ENCODE results near the gene NAA10. TPM values are rescaled to one million over a fixed set of nuclear protein-coding genes. Genes with fewer than 3 reads are reported as not detected.

Gene NAA10
- total RNA-seq, 1 donor from 2014 or later, result 120 TPM

GRCh38 chrX:153966841-153967535 lies 32.2 kb upstream of the NAA10 start:
- DNase-seq (ENCODE audit: low read depth), result peak; percentile 41

DNA sequence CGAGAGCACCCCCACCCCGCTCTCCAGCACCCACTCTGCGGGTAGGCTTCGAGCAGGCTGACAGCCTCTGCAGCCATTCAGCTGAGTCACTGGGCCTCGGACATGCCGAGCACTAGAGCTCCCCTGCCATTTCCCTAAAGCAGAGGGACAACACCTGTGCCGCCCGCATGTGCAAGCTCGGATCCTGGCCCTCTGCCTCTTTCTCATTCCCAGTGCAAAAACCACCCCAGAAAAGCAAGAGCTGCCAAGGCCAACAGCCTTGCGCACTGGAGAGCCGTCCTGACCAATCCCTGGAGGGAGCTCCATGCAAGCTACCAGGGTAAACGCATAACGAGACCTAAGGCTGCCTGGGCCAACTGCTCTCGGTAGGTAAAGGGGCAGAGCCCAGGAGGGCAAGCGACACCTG lies 31.4 kb upstream of the NAA10 start:
- DNase-seq (ENCODE audit: low read depth), result peak; percentile 81

GRCh38 chrX:153965406-153965805 lies 30.6 kb upstream of the NAA10 start:
- DNase-seq (ENCODE audit: low read depth), result no peak

GRCh38 chrX:153964105-153964504 lies 29.3 kb upstream of the NAA10 start:
- DNase-seq (ENCODE audit: low read depth), result no peak

DNA sequence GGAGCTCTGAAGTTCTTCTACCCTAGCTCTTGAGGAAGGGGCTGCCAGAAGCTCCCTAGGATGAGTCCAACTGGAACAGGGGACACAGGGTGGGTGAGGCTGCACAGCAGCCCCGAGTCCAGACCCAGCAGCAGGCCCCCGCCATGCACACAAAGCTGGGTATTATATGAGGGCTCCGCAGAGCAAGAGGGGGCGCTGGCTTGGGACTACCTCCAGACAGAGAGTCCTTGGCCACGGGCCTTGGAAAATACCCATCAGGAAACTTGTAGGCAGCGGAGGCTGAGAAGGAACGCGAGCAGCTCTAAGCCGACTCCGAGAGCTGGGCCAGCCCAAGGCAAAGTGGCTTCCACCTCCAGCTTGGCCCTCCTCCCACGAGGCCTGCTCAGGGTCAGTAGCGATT lies 28.7 kb upstream of the NAA10 start:
- DNase-seq (ENCODE audit: low read depth), result no peak

GRCh38 chrX:153961292-153961691 lies 26.5 kb upstream of the NAA10 start:
- DNase-seq (ENCODE audit: low read depth), result no peak

GRCh38 chrX:153960786-153961185 lies 25.9 kb upstream of the NAA10 start:
- no peak for DNase-seq (ENCODE audit: low read depth)

- DNase-seq (ENCODE audit: low read depth), result no peak
Measured at GRCh38 chrX:153960077-153960476, 25.2 kb upstream of the NAA10 start.

- no peak for DNase-seq (ENCODE audit: low read depth)
Measured at GRCh38 chrX:153959649-153960048, 24.8 kb upstream of the NAA10 start.

GRCh38 chrX:153958605-153959004 lies 23.8 kb upstream of the NAA10 start:
- DNase-seq (ENCODE audit: low read depth), result no peak

- DNase-seq (ENCODE audit: low read depth), result peak; percentile 10
Measured at GRCh38 chrX:153957224-153957623, 22.4 kb upstream of the NAA10 start.

DNA sequence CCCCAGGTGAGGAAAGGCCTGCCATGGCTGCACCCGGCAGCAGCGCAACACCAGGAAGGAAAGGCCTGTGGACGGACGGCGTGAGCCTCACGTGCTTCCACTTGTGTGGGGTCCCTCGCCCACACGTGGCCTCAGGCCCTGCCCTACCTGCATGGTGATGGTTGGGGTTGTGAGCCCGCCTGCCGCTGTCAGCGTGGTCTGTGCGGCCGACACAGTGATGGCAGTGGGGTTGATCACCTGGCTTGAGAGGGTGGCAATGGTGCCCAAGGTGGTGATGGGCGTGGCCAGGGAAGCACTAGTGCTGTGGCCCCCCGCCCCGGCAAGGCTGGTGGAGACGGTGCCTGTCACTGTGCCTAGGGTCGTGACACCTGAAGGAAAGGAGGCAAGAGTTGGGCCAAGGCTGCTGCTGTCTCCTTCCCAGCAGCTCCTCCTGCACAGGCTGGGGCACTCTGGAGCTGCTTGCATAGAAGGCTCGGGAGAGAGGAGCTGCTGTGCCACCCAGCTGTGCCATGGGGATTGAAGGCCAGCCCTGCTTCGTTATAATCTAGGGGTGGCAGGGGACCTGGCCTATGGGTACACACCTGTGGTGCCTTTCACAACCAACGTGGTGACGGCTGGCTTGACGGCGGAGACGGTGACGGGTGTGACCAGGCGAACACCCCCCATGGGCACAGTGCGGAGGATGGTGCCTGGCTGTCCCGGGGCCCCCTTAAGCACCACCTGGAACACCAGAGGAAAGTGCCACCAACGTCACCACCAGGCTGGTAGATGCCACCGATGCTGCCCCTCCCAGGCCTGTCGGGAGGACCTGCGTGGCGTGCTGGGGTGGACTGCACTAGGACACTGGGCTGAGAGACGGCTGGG lies 21.4 kb upstream of the NAA10 start:
- no peak for DNase-seq (ENCODE audit: low read depth)

DNA sequence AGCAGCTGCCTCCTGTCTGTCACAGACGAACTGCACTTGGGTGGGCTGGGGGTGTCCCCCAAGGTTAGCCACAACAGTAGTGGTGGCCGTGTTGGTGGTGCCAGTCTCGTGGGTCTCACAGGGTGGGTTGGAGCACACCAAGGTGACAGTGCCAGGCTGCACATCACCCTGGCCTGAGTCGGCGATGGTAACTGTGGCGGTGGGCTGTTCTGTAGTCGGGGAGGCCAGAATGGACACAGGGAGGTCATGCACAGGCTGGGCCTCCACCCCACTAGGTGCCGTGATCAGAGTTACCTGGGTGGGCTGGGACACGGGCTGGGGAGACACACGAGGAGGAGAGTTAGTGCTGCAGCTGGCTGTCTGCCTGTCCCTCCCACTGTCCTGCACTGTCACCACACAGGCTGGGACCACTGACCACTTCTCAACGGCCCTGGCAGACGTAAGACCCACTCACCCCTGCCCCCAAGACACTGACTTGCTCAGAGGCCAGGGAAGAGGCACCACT lies 20.4 kb upstream of the NAA10 start:
- no peak for DNase-seq (ENCODE audit: low read depth)

- DNase-seq (ENCODE audit: low read depth), result no peak
Measured at GRCh38 chrX:153954558-153955227, 19.9 kb upstream of the NAA10 start.

DNA sequence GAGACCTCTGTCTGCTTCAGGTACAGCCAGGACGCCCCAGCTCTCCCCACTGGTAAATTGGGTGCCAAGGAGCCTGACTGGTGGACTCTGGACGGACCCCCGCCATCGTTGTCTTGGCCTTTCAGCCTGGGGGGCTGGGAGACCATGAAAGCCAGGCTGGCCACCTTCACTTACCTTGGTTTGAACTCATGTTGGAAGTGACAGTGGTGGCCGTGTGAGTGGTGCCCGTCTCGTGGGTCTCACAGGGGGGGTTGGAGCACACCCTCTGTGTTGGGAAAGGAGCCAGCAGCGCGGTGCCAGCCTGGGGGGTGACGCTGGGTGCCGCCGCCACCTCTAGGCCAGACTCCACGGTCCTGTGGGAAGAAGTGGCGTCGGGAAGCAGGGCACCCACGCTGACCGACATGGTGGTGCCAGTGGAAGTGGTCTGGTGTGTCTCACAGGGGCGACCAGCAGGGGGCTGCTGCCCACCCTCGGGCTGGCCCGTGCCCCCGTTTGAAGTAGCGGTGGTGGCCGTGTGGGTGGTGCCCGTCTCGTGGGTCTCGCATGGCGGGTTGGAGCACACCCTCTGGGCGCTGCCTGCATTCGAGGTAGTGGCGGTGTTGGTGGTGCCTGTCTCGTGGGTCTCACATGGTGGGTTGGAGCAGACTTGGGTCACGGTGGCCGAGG lies 19.2 kb upstream of the NAA10 start:
- DNase-seq (ENCODE audit: low read depth), result no peak

- peak; percentile 58 for DNase-seq (ENCODE audit: low read depth)
Measured at GRCh38 chrX:153953342-153953830, 18.5 kb upstream of the NAA10 start.

DNA sequence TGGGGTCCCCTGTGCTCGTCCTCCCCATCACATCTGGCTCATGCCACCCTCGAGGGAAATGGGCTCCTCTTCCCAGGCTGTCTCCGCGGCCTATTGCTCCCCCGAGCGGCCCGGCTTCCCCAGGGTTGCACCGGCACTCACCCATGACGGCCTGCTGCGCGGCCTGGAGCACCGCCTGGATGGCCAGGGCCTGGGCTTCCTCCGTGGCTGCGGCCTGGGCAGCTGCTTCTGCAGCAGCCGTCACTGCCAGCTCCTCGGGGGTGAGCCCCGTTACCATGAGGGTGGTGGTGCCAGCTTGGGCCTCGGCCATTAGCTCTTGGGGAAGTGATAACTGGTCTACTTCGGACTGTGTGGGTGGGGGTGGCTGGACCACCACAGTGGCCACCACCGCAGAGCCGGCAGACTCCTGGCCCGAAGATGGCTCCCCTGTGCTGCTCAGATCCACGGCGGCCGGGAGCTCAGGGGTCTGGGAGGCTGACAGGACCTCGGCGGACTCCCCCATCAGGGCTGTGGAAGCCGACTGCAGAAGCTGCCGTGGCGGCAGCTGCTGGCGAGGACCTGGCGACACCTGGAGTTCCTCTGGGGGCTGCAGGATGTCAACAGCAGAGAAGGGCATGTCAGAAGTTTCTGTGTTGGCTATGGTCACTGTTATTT lies 17.7 kb upstream of the NAA10 start:
- DNase-seq (ENCODE audit: low read depth), result no peak

DNA sequence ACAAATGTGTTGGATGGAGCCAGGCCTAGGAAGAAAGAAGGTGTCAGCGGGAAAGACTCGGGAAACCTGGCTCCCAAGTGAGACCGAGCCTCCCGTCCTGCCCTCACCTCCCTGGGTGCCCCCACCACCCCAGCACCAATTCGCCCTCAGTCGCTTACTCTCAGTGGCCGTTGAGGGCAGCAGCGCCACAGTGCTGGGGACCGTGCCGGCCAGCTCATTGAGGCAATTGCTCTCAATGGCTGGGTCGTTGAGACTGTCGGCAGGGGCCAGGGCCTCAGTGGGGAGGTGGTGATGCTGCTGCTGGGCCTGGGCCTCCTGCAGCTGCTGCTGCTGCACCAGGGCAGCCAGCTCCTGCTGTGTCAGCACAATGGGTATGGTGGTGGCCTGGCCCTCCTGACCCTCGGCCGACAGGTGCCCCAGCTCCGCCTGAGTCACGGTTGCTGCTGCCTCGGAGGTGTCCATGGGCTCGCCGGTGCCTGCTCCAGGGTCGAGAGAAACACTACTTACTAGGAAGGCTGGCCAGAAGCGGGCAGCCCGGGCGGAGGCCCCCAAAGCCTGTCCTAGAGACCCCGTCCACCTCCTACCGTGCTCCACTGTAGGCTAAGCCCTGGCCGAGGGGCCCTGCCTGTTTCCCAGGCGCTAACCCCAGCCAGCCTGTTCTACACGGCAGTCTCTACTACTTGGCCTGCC lies 17.0 kb upstream of the NAA10 start:
- DNase-seq (ENCODE audit: low read depth), result no peak

DNA sequence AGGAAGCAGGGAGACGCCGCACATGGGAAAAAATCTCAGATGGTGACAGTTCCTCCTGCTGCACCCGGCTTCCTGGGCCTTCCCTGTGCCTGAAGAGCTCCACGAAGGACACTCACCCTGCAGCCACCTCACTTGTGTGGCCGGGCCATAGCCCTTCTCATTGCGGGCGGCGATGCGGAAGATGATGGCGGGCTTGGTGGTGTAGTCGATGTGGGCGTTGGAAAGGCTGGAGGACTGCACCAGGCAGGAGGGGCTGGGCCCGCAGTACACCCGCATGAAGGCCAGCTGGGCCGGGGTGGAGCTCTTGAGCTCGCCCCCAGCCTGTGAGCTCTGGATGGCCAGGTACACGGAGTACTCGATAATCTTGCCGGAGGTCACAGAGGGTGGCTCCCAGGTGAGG lies 15.3 kb upstream of the NAA10 start:
- no peak for DNase-seq (ENCODE audit: low read depth)

All from myocyte (in vitro differentiated cells).